SK-N-MC (cell line): ENCODE data around the gene LARGE1.

Experiments
- EZH2 ChIP-seq: fragments of 200-600 bp; sonication (generic); IDR thresholded peaks from one replicate; pipeline ENCODE4 v1.6.1; 2017; ENCODE audit warnings: antibody characterized with exemption
- FOXP2 ChIP-seq: optimal IDR thresholded peaks from 2 replicates; pipeline ENCODE3; 2011; ENCODE audit warnings: mild to moderate bottlenecking, moderate library complexity; ENCODE audit not compliant: insufficient read depth; ENCODE audit errors: extremely low read length, control extremely low read depth
- POLR2AphosphoS5 ChIP-seq: IDR thresholded peaks from 2 replicates; pipeline ENCODE4 v1.6.1; 2012; ENCODE audit warnings: mild to moderate bottlenecking, low read depth, low read length, borderline replicate concordance

DNA sequence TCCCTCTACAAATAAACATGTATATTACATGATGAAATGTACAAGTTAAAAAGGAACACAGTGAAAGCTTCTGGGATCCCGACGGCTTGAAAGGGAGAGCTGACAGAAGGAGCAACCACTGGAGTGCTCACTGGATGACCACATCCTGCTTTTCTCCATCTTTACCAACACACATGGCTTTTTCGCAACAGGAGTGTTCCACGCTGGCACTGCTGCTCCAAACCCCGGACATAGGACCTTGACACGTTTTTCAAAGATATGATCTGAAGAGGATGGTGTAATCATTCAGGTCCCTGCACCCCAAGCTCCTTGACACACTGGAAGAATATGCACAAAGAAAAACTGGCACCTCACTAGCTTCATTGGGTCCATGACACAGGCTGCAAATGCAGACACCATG lies 121.9 kb downstream of the LARGE1 start:
- TF ChIP-seq EZH2 (no peak), POLR2AphosphoS5 (no peak), FOXP2 (no peak)
